Sigmoid colon (tissue), 7 donors: ENCODE results near the gene THOC5. TPM values are rescaled to one million over a fixed set of nuclear protein-coding genes. Genes with fewer than 3 reads are reported as not detected.

ENCODE experiments used
- DNase-seq: peaks from one replicate; pipeline ENCODE4 v3.0.0-alpha.2; 2019
- H3K27ac ChIP-seq, 4 donors: fragments of 200-600 bp; sonication (generic); one replicate each; pipeline ENCODE4 v1.5.1; 2016 to 2019; ENCODE audit warnings: mild to moderate bottlenecking in 1 of 4
- H3K27me3 ChIP-seq, 3 donors: fragments of 200-600 bp; sonication (generic); one replicate each; pipeline ENCODE4 v1.5.1; 2019; ENCODE audit warnings: mild to moderate bottlenecking in 1 of 3
- H3K36me3 ChIP-seq, 4 donors: fragments of 200-600 bp; sonication (generic); one replicate each; pipeline ENCODE4 v1.5.1; 2016 to 2019
- H3K4me1 ChIP-seq, 4 donors: fragments of 200-600 bp; sonication (generic); one replicate each; pipeline ENCODE4 v1.5.1; 2017 to 2019
- H3K4me3 ChIP-seq, 4 donors: fragments of 200-600 bp; sonication (generic); one replicate each; pipeline ENCODE4 v1.5.1; 2017 to 2019; ENCODE audit warnings: mild to moderate bottlenecking in 2 of 4, moderate library complexity in 1 of 4
- H3K9me3 ChIP-seq, 4 donors: fragments of 200-600 bp in 3 of 4; sonication (generic) in 3 of 4; one replicate each; pipeline versions ENCODE4 v1.5.1 to v1.6.1; 2013 to 2019
- EP300 ChIP-seq, 4 donors: sonication (generic); formaldehyde crosslinking; IDR thresholded peaks; one replicate each; pipeline ENCODE4 v1.6.1; 2017; ENCODE audit warnings: antibody characterized with exemption in 4 of 4
- POLR2A ChIP-seq, 2 donors: fragments of 450-650 bp; IDR thresholded peaks; one replicate each; pipeline ENCODE4 v1.6.1; 2016; ENCODE audit warnings: antibody characterized with exemption in 2 of 2, mild to moderate bottlenecking in 2 of 2, moderate library complexity in 2 of 2
- POLR2AphosphoS5 ChIP-seq, 4 donors: sonication (generic); formaldehyde crosslinking; IDR thresholded peaks; one replicate each; pipeline ENCODE4 v1.6.1; 2017; ENCODE audit warnings: antibody characterized with exemption in 4 of 4
- WGBS, 2 donors: extraction: QIAGEN DNeasy Blood & Tissue Kit; methylation state at CpG; one replicate each; pipeline ENCODE4 v1.1.7; 2013; 5-methylcytosine and 5-hydroxymethylcytosine counted together
- intact Hi-C: fragments of 100-400 bp; cut with DNase I; formaldehyde crosslinking; loops from one replicate; pipeline ENCODE4 v1.15.1; 2023
- polyA plus RNA-seq, 3 donors: library from polyadenylated mRNA; stranded (reverse); fragments of 200-250 nt; gene quantifications; one replicate each; pipeline ENCODE4 v1.2.3, GENCODE V29; 2013
- total RNA-seq, 4 donors: library from RNA; depleted of rRNA; stranded (reverse); fragments of >200 nt; gene quantifications; one replicate each; pipeline ENCODE4 v1.1.0, GENCODE V29; 2016
- TF ChIP-seq, protein P1 (sequence below), 4 experiments: fragments of 450-650 bp in 3 of 4; fragments of 200-600 bp in 1 of 4; IDR thresholded peaks; one replicate each; pipeline ENCODE4 v1.5.1; 2016 to 2019; ENCODE audit warnings: antibody characterized with exemption in 4 of 4, mild to moderate bottlenecking in 3 of 4, moderate library complexity in 2 of 4
- donor health status: healthy with polysubstance abuse.
- donor health status: Bipolar disorder and iron deficiency.
- donor health status: healthy.

Gene THOC5
- total and polyA plus RNA-seq, 7 donors: 12.0 to 72.2 (median 50.1) TPM

DNA sequence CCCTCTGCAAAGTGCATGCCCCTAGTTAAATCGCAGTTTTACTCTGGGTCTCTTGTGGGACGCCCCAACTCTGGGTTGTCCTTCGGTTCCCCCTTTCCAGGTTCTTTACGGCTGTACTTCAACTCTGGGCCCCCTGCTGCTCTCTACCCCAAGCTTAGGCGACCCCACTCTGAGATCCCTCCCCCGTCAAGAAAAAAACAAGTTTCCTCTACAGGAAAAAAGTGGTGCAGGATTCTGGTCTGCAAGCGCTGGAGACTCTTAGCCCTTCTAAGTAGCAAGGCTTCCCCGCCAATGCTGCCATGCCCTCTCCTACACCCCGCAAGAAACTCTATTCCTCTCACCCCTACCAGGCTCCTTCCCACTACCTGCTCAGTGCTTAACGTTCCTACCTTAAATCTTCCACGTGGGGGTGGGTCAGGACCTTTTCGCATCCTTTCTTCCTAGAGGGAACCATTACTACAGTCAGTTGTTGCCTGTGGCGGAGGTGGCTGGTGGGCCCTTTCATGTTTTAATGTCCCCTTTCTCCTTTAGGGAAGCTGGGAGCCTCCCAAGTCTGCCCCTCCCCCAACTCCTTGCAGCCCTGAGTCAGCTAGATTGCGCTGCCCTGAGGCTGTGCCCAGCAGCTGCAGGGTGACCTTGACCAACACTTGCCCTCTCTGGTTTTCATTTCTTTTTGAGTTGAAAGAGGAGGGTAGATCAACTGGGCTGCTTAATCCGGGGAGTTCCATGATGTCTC, 72.1 kb downstream of the THOC5 start:
- Histone ChIP-seq H3K36me3 (no peaks in the 10 kb centered on the region), H3K4me3 (peak overlapping the region in 2 of 4 donors; percentile 32 to 37), H3K4me1 (peaks cover 0 to 30% (median 26%) of the 10 kb centered on the region in 4 donors), H3K9me3 (no peaks in the 10 kb centered on the region), H3K27ac (no peak overlapping the region), H3K27me3 (peaks cover 31 to 61% (median 57%) of the 10 kb centered on the region in 3 donors)
- intact Hi-C loops: no loop called here
- 19 to 37% methylated on average over 15 of the region's 15 CpGs for WGBS, 2 donors
- TF ChIP-seq, protein P1, sequence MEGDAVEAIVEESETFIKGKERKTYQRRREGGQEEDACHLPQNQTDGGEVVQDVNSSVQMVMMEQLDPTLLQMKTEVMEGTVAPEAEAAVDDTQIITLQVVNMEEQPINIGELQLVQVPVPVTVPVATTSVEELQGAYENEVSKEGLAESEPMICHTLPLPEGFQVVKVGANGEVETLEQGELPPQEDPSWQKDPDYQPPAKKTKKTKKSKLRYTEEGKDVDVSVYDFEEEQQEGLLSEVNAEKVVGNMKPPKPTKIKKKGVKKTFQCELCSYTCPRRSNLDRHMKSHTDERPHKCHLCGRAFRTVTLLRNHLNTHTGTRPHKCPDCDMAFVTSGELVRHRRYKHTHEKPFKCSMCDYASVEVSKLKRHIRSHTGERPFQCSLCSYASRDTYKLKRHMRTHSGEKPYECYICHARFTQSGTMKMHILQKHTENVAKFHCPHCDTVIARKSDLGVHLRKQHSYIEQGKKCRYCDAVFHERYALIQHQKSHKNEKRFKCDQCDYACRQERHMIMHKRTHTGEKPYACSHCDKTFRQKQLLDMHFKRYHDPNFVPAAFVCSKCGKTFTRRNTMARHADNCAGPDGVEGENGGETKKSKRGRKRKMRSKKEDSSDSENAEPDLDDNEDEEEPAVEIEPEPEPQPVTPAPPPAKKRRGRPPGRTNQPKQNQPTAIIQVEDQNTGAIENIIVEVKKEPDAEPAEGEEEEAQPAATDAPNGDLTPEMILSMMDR (IDR thresholded peaks at IDR 0.05): no peak
- TF ChIP-seq EP300 (IDR thresholded peaks at IDR 0.05) (no peak), POLR2A (IDR thresholded peaks at IDR 0.05) (no peak), POLR2AphosphoS5 (IDR thresholded peaks at IDR 0.05) (no peak)
- no peak for DNase-seq

DNA sequence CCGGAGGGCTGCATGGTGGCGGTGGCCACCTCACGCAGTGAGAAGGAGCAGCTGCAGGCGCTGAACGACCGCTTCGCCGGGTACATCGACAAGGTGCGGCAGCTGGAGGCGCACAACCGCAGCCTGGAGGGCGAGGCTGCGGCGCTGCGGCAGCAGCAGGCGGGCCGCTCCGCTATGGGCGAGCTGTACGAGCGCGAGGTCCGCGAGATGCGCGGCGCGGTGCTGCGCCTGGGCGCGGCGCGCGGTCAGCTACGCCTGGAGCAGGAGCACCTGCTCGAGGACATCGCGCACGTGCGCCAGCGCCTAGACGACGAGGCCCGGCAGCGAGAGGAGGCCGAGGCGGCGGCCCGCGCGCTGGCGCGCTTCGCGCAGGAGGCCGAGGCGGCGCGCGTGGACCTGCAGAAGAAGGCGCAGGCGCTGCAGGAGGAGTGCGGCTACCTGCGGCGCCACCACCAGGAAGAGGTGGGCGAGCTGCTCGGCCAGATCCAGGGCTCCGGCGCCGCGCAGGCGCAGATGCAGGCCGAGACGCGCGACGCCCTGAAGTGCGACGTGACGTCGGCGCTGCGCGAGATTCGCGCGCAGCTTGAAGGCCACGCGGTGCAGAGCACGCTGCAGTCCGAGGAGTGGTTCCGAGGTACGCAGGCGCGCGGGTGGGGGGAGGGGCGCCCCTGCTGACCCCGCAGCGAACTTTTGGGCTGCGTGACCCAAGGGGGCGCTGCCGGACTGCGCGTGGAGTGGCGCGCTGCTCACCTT, 72.9 kb downstream of the THOC5 start:
- Histone ChIP-seq H3K36me3 (no peaks in the 10 kb centered on the region), H3K27ac (no peak overlapping the region), H3K4me3 (peak overlapping the region in 2 of 4 donors; percentile 32 to 37), H3K9me3 (no peaks in the 10 kb centered on the region), H3K4me1 (peaks cover 0 to 30% (median 26%) of the 10 kb centered on the region in 4 donors), H3K27me3 (peaks cover 31 to 61% (median 57%) of the 10 kb centered on the region in 3 donors)
- no peak for DNase-seq
- WGBS, 2 donors: 19 to 51% methylated on average over 107 of the region's 107 CpGs
- TF ChIP-seq POLR2A (IDR thresholded peaks at IDR 0.05) (no peak), EP300 (IDR thresholded peaks at IDR 0.05) (no peak), POLR2AphosphoS5 (IDR thresholded peaks at IDR 0.05) (no peak)
- TF ChIP-seq, protein P1 (IDR thresholded peaks at IDR 0.05): no peak
- intact Hi-C loops: no loop called here

DNA sequence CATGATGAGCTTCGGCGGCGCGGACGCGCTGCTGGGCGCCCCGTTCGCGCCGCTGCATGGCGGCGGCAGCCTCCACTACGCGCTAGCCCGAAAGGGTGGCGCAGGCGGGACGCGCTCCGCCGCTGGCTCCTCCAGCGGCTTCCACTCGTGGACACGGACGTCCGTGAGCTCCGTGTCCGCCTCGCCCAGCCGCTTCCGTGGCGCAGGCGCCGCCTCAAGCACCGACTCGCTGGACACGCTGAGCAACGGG, 73.4 kb downstream of the THOC5 start:
- TF ChIP-seq POLR2A (IDR thresholded peaks at IDR 0.05) (no peak), EP300 (IDR thresholded peaks at IDR 0.05) (no peak), POLR2AphosphoS5 (IDR thresholded peaks at IDR 0.05) (no peak)
- TF ChIP-seq, protein P1 (IDR thresholded peaks at IDR 0.05): no peak
- H3K27me3 ChIP-seq: peaks cover 31 to 61% (median 57%) of the 10 kb centered on the region in 3 donors
- no peak for DNase-seq
- intact Hi-C loops: no loop called here
- no peak overlapping the region for H3K27ac ChIP-seq
- no peaks in the 10 kb centered on the region for H3K36me3 ChIP-seq
- no peaks in the 10 kb centered on the region for H3K9me3 ChIP-seq
- peak overlapping the region in 2 of 4 donors; percentile 32 to 37 for H3K4me3 ChIP-seq
- WGBS, 2 donors: 6 to 11% methylated on average over 39 of the region's 39 CpGs
- H3K4me1 ChIP-seq: peaks cover 0 to 30% (median 26%) of the 10 kb centered on the region in 4 donors

DNA sequence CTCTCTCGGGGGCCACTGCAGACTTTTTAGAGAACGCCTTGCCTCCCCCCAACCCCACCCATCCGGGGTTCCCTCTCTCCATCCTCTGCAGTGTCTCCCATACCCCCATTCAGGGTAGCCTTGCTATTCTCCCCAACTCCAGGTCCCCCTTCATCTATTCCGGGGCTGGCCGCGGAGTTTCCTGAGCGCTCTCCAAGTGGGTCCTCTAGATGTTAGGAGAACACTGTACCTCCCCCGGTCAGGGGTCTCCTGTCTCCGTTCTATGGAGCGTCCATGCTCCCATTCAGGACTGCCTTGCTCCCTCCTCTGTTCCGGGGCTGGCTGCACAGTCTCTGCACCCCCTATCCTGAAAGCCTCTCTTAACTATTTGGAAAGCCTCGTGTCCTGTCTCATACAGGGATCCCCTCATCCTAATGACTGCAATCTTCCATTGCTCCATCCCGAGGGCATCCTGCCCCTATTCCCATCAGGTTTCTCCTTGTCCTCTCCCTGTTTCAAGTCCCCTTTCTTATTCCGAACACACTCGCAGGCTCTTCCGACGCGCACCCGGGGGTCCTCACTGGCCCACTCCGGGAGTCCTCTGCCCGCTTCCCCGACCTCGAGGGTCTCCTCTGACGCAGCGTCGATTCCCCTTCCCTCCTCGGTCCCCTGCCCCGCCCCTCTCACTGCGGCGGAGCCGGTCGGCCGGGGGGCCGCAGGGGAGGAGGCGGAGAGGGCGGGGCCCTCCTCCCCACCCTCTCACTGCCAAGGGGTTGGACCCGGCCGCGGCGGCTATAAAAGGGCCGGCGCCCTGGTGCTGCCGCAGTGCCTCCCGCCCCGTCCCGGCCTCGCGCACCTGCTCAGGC, 73.9 kb downstream of the THOC5 start, which contains the start of gene NEFH:
TSS of gene NEFH (plus strand) at position 802 of the 845 bp plus-strand sequence. CDS start 45 bp downstream, outside the sequence.
- H3K27ac ChIP-seq: no peak within 1 kb of the TSS
- DNase-seq: no peak

More for the DNA sequence above, 73.9 kb downstream of the THOC5 start, which contains the start of gene NEFH:
- Histone ChIP-seq H3K4me3 (peak within 1 kb of the TSS in 2 of 4 donors; percentile 32 to 37), H3K36me3 (no peaks in the 10 kb centered on the region), H3K9me3 (no peaks in the 10 kb centered on the region), H3K27me3 (peaks cover 31 to 61% (median 57%) of the 10 kb centered on the region in 3 donors), H3K4me1 (peaks cover 0 to 30% (median 26%) of the 10 kb centered on the region in 4 donors)
- intact Hi-C loops: no loop called here
- WGBS, 2 donors: 8 to 11% methylated on average over 48 of the region's 48 CpGs
- no peak for TF ChIP-seq POLR2AphosphoS5 (IDR thresholded peaks at IDR 0.05)
- TF ChIP-seq, protein P1 (IDR thresholded peaks at IDR 0.05): no peak
- no peak for TF ChIP-seq POLR2A (IDR thresholded peaks at IDR 0.05)
- TF ChIP-seq EP300 (IDR thresholded peaks at IDR 0.05): no peak
